H1 (cell line): Measurements from ENCODE around the gene FNDC3A. TPM values are rescaled to one million over a fixed set of nuclear protein-coding genes. Genes with fewer than 3 reads are reported as not detected.

Experiments
- RXRA ChIP-seq: IDR thresholded peaks from 2 replicates; pipeline ENCODE4 v1.6.1; 2011; ENCODE audit warnings: low read depth, mild to moderate bottlenecking, low read length, moderate library complexity; ENCODE audit not compliant: insufficient read depth
- SIRT6 ChIP-seq: IDR thresholded peaks from one replicate; pipeline ENCODE4 v1.7.1; 2012; ENCODE audit warnings: low read length, inconsistent platforms
- YY1 ChIP-seq: IDR thresholded peaks from 2 replicates; pipeline ENCODE4 v1.6.1; 2011; ENCODE audit warnings: low read depth, mild to moderate bottlenecking, low read length
- polyA plus RNA-seq, 7 experiments: library from polyadenylated mRNA; depleted of rRNA in 3 of 7; stranded (reverse) in 5 of 7; unstranded in 2 of 7; fragments of >200 nt in 5 of 7; fragments of 200-250 nt in 2 of 7; gene quantifications; 1 replicate in 5 of 7; 2 replicates in 1 of 7; 4 replicates in 1 of 7; pipeline versions ENCODE4 v1.2.1 to v1.2.3, GENCODE V29; 2011 to 2013; ENCODE audit warnings: missing spikeins in 2 of 7, mixed read lengths in 2 of 7
- total RNA-seq: library from RNA; stranded (reverse); fragmentation: NEBNext Ultra II Directional; extraction: Animal tissue kit (Norgen Biotek cat#: 25700); gene quantifications from 2 replicates; pipeline ENCODE4 v1.2.1, GENCODE V29; 2021
- TF ChIP-seq, protein P1 (sequence below): fragments of 300-600 bp; sonication (generic); IDR thresholded peaks from 2 replicates; pipeline ENCODE4 v1.7.1; 2012; ENCODE audit warnings: low read length, moderate library complexity, mild to moderate bottlenecking, inconsistent platforms; ENCODE audit not compliant: insufficient replicate concordance

The FNDC3A gene
- total and polyA plus RNA-seq, 2 of the 8 experiments (the other 6 are each of a cell fraction or from before 2014, with no cell fraction given): 14.6 to 26.0 TPM

DNA sequence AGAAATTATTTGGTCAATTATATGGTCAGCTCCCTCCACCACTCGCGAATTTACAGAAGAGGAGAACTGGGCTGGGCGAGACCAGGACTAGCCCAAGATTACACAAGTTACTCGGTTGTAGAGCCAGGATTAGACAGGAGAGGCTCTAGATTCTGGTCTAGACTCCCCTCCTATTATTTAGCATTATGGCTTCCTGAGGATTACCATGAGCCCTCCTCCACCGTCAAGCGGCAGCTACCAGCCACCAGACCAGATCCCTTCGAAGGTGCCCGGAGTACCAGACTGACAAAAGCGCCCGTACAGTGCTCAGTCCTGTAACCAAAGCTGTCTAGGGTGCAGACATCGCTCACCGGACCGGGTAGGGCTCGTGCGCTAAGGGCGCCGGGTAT lies 243.9 kb downstream of the FNDC3A start (continued):
- TF ChIP-seq, protein P1, sequence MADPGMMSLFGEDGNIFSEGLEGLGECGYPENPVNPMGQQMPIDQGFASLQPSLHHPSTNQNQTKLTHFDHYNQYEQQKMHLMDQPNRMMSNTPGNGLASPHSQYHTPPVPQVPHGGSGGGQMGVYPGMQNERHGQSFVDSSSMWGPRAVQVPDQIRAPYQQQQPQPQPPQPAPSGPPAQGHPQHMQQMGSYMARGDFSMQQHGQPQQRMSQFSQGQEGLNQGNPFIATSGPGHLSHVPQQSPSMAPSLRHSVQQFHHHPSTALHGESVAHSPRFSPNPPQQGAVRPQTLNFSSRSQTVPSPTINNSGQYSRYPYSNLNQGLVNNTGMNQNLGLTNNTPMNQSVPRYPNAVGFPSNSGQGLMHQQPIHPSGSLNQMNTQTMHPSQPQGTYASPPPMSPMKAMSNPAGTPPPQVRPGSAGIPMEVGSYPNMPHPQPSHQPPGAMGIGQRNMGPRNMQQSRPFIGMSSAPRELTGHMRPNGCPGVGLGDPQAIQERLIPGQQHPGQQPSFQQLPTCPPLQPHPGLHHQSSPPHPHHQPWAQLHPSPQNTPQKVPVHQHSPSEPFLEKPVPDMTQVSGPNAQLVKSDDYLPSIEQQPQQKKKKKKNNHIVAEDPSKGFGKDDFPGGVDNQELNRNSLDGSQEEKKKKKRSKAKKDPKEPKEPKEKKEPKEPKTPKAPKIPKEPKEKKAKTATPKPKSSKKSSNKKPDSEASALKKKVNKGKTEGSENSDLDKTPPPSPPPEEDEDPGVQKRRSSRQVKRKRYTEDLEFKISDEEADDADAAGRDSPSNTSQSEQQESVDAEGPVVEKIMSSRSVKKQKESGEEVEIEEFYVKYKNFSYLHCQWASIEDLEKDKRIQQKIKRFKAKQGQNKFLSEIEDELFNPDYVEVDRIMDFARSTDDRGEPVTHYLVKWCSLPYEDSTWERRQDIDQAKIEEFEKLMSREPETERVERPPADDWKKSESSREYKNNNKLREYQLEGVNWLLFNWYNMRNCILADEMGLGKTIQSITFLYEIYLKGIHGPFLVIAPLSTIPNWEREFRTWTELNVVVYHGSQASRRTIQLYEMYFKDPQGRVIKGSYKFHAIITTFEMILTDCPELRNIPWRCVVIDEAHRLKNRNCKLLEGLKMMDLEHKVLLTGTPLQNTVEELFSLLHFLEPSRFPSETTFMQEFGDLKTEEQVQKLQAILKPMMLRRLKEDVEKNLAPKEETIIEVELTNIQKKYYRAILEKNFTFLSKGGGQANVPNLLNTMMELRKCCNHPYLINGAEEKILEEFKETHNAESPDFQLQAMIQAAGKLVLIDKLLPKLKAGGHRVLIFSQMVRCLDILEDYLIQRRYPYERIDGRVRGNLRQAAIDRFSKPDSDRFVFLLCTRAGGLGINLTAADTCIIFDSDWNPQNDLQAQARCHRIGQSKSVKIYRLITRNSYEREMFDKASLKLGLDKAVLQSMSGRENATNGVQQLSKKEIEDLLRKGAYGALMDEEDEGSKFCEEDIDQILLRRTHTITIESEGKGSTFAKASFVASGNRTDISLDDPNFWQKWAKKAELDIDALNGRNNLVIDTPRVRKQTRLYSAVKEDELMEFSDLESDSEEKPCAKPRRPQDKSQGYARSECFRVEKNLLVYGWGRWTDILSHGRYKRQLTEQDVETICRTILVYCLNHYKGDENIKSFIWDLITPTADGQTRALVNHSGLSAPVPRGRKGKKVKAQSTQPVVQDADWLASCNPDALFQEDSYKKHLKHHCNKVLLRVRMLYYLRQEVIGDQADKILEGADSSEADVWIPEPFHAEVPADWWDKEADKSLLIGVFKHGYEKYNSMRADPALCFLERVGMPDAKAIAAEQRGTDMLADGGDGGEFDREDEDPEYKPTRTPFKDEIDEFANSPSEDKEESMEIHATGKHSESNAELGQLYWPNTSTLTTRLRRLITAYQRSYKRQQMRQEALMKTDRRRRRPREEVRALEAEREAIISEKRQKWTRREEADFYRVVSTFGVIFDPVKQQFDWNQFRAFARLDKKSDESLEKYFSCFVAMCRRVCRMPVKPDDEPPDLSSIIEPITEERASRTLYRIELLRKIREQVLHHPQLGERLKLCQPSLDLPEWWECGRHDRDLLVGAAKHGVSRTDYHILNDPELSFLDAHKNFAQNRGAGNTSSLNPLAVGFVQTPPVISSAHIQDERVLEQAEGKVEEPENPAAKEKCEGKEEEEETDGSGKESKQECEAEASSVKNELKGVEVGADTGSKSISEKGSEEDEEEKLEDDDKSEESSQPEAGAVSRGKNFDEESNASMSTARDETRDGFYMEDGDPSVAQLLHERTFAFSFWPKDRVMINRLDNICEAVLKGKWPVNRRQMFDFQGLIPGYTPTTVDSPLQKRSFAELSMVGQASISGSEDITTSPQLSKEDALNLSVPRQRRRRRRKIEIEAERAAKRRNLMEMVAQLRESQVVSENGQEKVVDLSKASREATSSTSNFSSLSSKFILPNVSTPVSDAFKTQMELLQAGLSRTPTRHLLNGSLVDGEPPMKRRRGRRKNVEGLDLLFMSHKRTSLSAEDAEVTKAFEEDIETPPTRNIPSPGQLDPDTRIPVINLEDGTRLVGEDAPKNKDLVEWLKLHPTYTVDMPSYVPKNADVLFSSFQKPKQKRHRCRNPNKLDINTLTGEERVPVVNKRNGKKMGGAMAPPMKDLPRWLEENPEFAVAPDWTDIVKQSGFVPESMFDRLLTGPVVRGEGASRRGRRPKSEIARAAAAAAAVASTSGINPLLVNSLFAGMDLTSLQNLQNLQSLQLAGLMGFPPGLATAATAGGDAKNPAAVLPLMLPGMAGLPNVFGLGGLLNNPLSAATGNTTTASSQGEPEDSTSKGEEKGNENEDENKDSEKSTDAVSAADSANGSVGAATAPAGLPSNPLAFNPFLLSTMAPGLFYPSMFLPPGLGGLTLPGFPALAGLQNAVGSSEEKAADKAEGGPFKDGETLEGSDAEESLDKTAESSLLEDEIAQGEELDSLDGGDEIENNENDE: no peak
- TF ChIP-seq SIRT6: no peak
- TF ChIP-seq RXRA: no peak
- TF ChIP-seq YY1: no peak
